AG09309 (cell line): Measurements from ENCODE around the gene MON2.
"Not testable (repeated sequence)": the region's sequence is repeated elsewhere in the genome, so short reads cannot be mapped to it uniquely, and the experiment has no call there.

Experiments used
- DNase-seq: peaks from one replicate; pipeline ENCODE4 v3.0.0-alpha.2; 2010; ENCODE audit warnings: low read depth
- H3K4me3 ChIP-seq: 2 replicates; pipeline ENCODE4 v1.5.1; 2011; ENCODE audit warnings: mild to moderate bottlenecking, low read depth, low read length, moderate library complexity; ENCODE audit not compliant: control insufficient read depth
- TF ChIP-seq, protein P1 (sequence below): IDR thresholded peaks from 2 replicates; pipeline ENCODE4 v1.5.1; 2011; ENCODE audit warnings: mild to moderate bottlenecking, low read depth, low read length, inconsistent platforms; ENCODE audit not compliant: insufficient read depth, control insufficient read depth; ENCODE audit errors: missing control alignments

The MON2 gene

DNA sequence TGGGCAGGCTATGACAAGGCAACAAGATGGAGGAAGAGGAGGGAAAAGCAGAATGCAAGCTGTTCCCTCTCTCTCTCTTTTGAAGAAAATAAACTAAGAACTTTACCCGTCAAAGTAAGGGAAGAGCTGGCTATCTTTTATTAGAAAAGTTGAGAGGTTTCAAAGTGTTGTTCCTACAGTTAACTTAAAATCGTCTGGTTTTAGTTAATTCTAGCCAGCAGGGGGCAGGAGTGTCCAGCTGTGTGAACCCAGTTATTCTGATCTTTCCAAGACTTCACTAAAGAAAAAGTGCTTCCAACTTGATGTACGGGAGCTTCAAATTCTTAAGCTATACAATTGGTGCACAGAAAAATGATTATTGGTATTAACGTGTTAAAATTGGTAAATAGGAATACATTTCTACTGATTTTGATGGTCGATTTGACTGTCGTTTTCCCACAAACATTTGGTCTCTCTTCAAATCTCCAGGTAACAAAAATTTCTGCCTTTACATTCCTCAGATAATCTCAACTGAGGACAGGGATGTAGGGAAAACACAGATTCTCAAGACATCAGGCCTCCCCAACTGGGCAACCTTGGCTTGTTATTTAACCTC is 28.4 kb upstream of the MON2 start:
- TF ChIP-seq, protein P1, sequence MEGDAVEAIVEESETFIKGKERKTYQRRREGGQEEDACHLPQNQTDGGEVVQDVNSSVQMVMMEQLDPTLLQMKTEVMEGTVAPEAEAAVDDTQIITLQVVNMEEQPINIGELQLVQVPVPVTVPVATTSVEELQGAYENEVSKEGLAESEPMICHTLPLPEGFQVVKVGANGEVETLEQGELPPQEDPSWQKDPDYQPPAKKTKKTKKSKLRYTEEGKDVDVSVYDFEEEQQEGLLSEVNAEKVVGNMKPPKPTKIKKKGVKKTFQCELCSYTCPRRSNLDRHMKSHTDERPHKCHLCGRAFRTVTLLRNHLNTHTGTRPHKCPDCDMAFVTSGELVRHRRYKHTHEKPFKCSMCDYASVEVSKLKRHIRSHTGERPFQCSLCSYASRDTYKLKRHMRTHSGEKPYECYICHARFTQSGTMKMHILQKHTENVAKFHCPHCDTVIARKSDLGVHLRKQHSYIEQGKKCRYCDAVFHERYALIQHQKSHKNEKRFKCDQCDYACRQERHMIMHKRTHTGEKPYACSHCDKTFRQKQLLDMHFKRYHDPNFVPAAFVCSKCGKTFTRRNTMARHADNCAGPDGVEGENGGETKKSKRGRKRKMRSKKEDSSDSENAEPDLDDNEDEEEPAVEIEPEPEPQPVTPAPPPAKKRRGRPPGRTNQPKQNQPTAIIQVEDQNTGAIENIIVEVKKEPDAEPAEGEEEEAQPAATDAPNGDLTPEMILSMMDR, result peak; percentile 62
- no peak overlapping the region for H3K4me3 ChIP-seq
- peak; percentile 5 for DNase-seq

DNA sequence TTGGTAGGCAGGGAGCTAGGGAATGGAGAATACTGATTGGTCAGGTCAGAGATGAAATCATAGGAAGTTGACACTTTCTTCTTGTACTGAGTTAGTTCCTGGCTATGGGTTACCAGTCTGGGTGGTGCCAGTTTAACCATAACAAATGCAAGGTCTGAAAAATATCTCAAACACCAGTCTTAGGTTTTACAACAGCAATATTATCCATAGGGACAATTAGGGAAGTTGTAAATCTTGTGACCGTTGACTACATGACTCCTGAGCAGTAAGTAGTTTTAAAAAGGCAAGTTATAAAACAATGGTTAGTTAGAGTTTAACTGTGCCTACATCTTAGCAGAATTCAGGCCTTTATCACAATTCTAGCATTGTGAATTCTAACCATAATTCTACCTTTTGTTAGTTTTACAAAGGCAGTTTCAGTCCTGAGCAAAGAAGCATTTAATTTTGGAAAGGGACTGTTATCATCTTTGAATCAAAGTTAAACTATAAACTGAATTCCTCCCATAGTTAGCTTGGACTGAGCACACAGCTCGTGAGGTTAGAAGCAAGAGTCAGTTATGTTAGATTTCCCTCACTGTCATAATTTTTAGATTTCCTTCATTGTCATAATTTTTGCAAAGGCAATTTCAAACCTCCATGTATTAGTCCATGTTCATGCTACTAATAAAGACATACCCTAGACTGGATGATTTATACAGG is 19.7 kb upstream of the MON2 start:
- no peak for DNase-seq
- TF ChIP-seq, protein P1, result no peak
- H3K4me3 ChIP-seq, result no peak overlapping the region

DNA sequence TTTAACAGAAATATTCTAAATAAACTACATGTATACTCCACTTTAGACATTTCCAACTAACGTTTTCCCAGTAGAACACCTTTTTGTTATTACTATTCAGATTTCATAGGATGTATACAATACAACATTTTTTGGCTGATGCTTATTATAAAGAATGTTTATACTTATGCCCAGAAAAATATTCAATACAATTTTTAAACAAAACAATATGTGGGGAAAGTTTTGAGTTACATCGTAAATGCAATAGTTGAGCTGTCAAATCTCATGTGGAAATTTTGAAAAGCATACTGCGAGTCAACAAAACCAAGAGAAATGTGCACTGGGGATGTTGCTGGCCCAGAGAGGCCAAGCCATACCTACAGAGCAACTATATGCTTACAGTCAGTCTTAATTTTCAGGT is 18.2 kb upstream of the MON2 start:
- TF ChIP-seq, protein P1, result no peak
- no peak for DNase-seq
- no peak overlapping the region for H3K4me3 ChIP-seq

DNA sequence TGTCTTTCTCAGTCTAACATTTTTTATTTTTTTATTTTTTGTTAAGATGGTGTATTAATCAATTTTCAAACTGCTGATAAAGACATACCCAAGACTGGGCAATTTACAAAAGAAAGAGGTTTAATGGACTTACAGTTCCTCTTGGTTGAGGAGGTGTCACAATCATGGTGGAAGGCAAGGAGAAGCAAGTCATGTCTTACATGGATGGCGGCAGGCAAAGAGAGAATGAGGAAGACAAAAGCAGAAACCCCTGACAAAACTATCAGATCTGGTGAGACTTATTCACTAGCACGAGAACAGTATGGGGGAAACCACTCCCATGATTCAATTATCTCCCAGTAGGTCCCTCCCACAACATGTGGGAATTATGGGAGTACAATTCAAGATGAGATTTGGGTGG is 11.2 kb upstream of the MON2 start:
- H3K4me3 ChIP-seq, DNase-seq: not testable (repeated sequence)

DNA sequence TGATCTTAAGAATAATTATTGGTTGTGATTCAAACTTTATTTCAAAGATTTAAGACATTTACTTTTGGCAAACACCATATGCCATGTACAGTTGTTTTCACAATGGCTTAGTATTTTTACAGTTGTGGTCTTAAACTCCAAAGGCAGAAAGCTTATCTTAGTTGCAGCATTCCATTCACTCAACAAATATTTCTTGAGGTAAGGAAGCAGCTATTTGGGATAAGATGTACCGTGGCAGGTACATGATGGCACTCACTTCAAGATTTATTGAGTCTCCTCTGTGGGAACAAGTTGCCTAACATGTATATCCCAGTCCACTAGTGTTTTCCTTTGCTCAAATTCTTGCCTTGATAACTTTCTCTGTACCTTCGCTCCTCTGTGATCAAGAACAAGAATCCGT is 8.0 kb upstream of the MON2 start:
- no peak for DNase-seq
- no peak overlapping the region for H3K4me3 ChIP-seq
- TF ChIP-seq, protein P1, result no peak

DNA sequence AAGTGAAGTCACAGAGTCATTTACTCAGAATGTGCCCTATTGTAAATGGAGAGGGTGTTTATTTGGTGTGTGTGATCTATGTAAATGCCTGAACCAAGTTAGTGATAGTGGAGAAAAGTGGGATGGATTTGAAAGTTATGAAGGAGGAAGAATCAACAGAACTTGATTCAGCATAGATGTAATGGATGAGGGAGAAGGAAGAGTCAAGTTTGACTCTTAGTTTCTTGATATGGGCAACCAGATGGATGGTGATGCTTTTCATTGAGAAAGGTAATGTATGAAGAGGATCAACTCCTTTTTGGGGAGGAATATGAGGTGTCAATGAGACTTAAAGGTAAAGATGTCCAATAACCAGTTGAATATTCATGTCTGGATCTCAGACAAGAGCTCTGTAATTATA is 6.7 kb upstream of the MON2 start:
- TF ChIP-seq, protein P1, result no peak
- H3K4me3 ChIP-seq, result no peak overlapping the region
- DNase-seq, result no peak

DNA sequence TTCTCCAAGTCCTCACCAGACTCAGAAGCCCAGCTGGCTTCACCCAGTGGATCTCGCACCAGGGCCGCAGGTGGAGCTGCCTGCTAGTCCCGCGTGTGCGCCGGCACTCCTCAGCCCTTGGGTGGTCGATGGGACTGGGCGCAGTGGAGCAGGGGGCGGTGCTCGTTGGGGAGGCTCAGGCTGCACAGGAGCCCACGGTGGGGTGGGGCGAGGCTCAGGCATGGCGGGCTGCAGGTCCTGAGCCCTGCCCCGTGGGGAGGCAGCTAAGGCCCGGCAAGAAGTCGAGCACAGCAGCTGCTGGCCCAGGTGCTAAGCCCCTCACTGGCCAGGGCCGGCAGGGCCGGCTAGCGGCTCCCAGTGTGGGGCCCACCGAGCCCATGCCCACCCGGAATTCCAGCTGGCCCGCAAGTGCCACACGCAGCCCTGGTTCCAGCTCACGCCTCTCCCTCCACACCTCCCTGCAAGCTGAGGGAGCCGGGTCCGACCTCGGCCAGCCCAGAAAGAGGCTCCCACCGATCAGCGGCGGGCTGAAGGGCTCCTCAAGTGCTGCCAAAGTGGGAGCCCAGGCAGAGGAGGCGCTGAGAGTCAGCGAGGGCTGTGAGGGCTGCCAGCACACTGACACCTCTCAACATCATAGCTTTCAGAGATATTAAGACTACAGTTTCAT is 5.3 kb upstream of the MON2 start:
- DNase-seq, result not testable (repeated sequence)

DNA sequence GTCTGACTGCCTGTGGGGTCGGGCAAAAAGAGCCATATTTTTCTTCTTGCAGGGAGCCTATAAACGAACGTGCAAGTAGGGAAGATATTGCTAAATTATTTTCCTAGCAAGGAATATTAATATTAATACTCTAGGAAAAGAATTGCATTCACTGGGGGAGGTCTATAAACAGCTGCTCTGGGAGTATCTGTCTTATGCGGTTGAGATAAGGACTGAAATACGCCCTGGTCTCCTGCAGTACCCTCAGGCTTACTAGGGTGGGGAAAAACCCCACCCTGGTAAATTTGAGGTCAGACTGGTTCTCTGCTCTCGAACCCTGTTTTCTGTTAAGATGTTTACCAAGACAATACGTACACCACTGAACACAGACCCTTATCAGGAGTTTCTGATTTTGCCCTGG is 3.4 kb upstream of the MON2 start:
- DNase-seq, H3K4me3 ChIP-seq: not testable (repeated sequence)

More for the DNA sequence above, 5.3 kb upstream of the MON2 start:
- H3K4me3 ChIP-seq, result not testable (repeated sequence)
